Glutamatergic neuron (in vitro differentiated cells): Measurements from ENCODE around the gene CCDC8. TPM values are rescaled to one million over a fixed set of nuclear protein-coding genes. Genes with fewer than 3 reads are reported as not detected.
"Not testable (repeated sequence)": the region's sequence is repeated elsewhere in the genome, so short reads cannot be mapped to it uniquely, and the experiment has no call there.

Experiments
- DNase-seq: peaks from one replicate; pipeline ENCODE4 v3.0.0; 2022
- H3K27ac Mint-ChIP-seq: one replicate; pipeline ENCODE4 v1.8.0; 2020; ENCODE audit warnings: mild to moderate bottlenecking, mixed read lengths, inconsistent platforms; ENCODE audit not compliant: unreplicated experiment
- H3K27me3 Mint-ChIP-seq: one replicate; pipeline ENCODE4 v1.8.0; 2020; ENCODE audit warnings: mild to moderate bottlenecking, moderate library complexity, mixed read lengths, inconsistent platforms; ENCODE audit not compliant: unreplicated experiment
- H3K36me3 Mint-ChIP-seq: one replicate; pipeline ENCODE4 v1.8.0; 2020; ENCODE audit warnings: mild to moderate bottlenecking, mixed read lengths, inconsistent platforms; ENCODE audit not compliant: unreplicated experiment
- H3K4me1 Mint-ChIP-seq: one replicate; pipeline ENCODE4 v1.8.0; 2020; ENCODE audit warnings: mild to moderate bottlenecking, low read depth, mixed read lengths, inconsistent platforms; ENCODE audit not compliant: unreplicated experiment
- H3K4me3 Mint-ChIP-seq: one replicate; pipeline ENCODE4 v1.8.0; 2020; ENCODE audit warnings: mild to moderate bottlenecking, mixed read lengths, inconsistent platforms; ENCODE audit not compliant: unreplicated experiment
- H3K9me3 Mint-ChIP-seq: one replicate; pipeline ENCODE4 v1.8.0; 2020; ENCODE audit warnings: mild to moderate bottlenecking, moderate library complexity, mixed read lengths, inconsistent platforms; ENCODE audit not compliant: unreplicated experiment
- total RNA-seq: library from RNA; stranded (reverse); fragmentation: NEBNext Ultra II Directional; extraction: Animal tissue kit (Norgen Biotek cat#: 25700); gene quantifications from one replicate; pipeline ENCODE4 v1.2.1, GENCODE V29; 2021; ENCODE audit not compliant: unreplicated experiment
- TF ChIP-seq, protein P1 (sequence below): fragments of 200-600 bp; sonication (generic); IDR thresholded peaks from one replicate; pipeline ENCODE4 v1.5.0; 2021; ENCODE audit not compliant: partially characterized antibody, unreplicated experiment

CCDC8 gene
- total RNA-seq, 1 donor from 2014 or later, result 6.3 TPM

DNA sequence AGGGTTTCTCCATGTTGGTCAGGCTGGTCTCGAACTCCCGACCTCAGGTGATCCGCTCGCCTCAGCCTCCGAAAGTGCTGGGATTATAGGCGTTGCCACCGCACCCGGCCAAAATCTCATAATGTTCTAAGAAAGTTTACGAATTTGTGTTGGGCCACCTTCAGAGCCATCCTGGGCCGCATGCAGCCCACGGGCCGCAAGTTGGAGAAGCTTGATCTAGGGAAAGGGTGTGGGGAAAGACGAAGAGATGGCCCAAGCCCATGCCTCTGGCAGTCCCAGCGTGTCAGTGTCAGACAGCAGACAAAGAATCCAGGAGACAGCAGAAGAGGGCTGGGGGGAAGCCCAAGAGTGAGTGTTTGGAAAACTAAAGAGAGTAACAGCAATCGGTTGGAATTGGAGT, 32.7 kb upstream of the CCDC8 start:
- H3K9me3 Mint-ChIP-seq, result no peaks in the 10 kb centered on the region
- no peak for DNase-seq
- peaks cover 7% of the 10 kb centered on the region for H3K36me3 Mint-ChIP-seq
- no peak overlapping the region for H3K4me3 Mint-ChIP-seq
- TF ChIP-seq, protein P1, sequence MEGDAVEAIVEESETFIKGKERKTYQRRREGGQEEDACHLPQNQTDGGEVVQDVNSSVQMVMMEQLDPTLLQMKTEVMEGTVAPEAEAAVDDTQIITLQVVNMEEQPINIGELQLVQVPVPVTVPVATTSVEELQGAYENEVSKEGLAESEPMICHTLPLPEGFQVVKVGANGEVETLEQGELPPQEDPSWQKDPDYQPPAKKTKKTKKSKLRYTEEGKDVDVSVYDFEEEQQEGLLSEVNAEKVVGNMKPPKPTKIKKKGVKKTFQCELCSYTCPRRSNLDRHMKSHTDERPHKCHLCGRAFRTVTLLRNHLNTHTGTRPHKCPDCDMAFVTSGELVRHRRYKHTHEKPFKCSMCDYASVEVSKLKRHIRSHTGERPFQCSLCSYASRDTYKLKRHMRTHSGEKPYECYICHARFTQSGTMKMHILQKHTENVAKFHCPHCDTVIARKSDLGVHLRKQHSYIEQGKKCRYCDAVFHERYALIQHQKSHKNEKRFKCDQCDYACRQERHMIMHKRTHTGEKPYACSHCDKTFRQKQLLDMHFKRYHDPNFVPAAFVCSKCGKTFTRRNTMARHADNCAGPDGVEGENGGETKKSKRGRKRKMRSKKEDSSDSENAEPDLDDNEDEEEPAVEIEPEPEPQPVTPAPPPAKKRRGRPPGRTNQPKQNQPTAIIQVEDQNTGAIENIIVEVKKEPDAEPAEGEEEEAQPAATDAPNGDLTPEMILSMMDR, result no peak
- H3K27me3 Mint-ChIP-seq, result no peaks in the 10 kb centered on the region
- H3K27ac Mint-ChIP-seq, result no peak overlapping the region
- H3K4me1 Mint-ChIP-seq, result no peaks in the 10 kb centered on the region

DNA sequence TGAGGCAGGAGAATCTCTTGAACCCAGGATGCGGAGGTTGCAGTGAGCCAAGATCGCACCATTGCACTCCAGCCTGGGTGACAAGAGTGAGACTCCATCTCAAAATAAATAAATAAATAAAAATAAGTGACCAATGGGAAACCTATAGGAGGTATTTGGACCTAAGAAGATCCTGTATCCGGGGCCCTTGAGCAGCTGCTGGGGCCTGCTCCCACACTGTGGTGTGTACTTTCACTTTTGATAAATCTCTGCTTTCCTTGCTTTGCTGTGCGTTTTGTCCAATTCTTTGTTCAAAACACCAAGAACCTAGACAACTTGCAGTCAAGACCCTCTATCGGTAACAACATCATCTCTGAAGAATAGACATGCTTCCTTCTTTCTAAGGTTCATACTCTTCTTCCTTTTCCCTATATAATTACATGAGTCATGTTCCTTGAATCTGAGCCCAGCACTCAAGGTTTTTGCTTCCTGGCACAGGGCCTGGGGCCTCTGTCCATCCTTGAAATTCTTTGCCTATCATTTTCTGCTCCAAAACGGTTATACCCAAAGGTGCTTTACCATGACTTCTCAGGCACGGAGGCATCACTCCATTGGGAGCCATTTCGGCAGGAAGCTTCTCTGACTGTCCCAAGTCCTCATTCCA, 29.6 kb upstream of the CCDC8 start:
- TF ChIP-seq, protein P1, result no peak
- H3K4me1 Mint-ChIP-seq, result no peaks in the 10 kb centered on the region
- no peaks in the 10 kb centered on the region for H3K9me3 Mint-ChIP-seq
- no peak overlapping the region for H3K4me3 Mint-ChIP-seq
- H3K27me3 Mint-ChIP-seq, result no peaks in the 10 kb centered on the region
- DNase-seq, result no peak
- no peaks in the 10 kb centered on the region for H3K36me3 Mint-ChIP-seq
- H3K27ac Mint-ChIP-seq, result no peak overlapping the region

DNA sequence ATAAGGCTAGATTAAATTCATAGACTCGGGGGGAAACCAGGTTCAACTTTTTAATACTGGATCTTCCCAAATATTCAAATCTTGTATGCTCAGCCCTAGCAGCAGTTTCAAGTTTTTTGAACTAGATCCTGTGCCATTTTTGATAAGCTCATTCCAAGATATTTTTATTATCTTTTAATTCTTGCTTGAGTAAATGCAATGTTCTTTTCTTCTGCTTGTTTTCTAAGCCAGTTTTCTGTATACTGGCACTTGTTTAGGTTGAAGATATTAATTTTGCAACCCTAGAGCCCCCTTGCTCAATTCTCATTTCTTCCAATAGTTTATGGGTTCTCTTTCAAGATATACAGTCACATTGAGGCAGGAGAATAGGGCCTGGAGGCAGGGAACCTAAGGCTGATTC, 28.5 kb upstream of the CCDC8 start:
- Mint-ChIP-seq H3K9me3 (no peaks in the 10 kb centered on the region), H3K4me3 (no peak overlapping the region), H3K27me3 (no peaks in the 10 kb centered on the region), H3K36me3 (no peaks in the 10 kb centered on the region), H3K4me1 (no peaks in the 10 kb centered on the region), H3K27ac (no peak overlapping the region)
- TF ChIP-seq, protein P1, result no peak
- no peak for DNase-seq

DNA sequence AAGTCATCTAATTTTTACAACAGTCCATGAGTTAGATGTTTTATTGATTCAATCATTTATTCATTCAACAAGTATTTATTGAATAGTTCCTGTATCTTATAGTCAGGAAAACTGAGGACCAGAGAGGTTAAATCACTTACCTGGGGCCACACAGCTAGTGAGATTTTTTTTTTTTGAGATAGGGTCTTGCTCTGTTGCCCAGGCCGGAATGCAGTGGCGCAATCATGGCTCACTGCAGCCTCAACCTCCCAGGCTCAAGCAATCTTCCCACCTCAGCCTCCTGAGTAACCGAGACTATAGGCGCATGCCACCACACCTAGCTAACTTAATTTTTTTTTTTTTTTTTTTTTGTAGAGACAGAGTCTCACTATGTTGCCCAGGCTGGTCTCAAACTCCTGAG, 22.3 kb upstream of the CCDC8 start:
- H3K36me3 Mint-ChIP-seq, H3K27me3 Mint-ChIP-seq, H3K4me3 Mint-ChIP-seq: not testable (repeated sequence)

DNA sequence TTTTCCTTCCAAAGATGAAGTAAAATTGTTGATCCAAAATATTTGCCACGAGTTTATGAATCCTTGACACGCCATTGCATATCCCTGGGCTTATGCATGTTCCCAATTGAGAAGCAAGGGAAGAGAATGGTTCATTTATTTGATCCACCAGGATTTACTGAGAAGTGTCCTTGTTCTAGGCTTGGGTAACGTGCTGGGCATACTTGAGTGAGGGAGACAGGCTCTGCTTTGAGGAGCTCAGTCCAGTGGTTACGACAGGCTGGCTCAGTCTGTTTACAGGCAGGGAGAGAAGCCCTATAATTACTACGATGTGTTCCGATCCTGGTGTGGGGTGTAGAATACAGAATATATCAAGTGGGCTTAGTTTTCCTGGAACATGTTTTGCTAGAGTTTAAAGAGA, 21.6 kb upstream of the CCDC8 start:
- TF ChIP-seq, protein P1, result no peak
- no peak overlapping the region for H3K27ac Mint-ChIP-seq
- H3K4me1 Mint-ChIP-seq, result no peaks in the 10 kb centered on the region
- peaks cover 2% of the 10 kb centered on the region for H3K9me3 Mint-ChIP-seq
- H3K4me3 Mint-ChIP-seq, result no peak overlapping the region
- peaks cover 1% of the 10 kb centered on the region for H3K27me3 Mint-ChIP-seq
- DNase-seq, result no peak
- no peaks in the 10 kb centered on the region for H3K36me3 Mint-ChIP-seq

More for the DNA sequence above, 22.3 kb upstream of the CCDC8 start:
- not testable (repeated sequence) for H3K9me3 Mint-ChIP-seq, H3K4me1 Mint-ChIP-seq, H3K27ac Mint-ChIP-seq, DNase-seq

DNA sequence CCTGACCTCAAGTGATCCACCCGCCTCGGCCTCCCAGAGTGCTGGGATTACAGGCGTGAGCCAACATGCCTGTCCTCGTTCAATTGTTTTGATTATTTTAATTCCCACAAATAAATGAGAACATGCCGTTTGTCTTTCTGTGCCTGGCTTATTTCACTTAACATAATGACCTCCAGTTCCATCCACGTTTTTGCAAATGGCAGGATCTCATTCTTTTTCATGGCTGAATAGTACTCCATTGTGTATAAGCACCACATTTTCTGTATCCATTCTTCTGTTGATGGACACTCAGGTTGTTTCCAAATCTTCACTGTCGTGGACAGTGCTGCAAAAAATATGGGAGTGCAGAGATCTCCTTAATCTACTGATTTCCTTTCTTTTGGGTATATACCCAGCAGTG, 20.1 kb upstream of the CCDC8 start:
- H3K9me3 Mint-ChIP-seq, H3K4me1 Mint-ChIP-seq, H3K27ac Mint-ChIP-seq, H3K4me3 Mint-ChIP-seq, H3K36me3 Mint-ChIP-seq, DNase-seq, H3K27me3 Mint-ChIP-seq: not testable (repeated sequence)
